PC-9 (cell line): Measurements from ENCODE around the gene RPA3.

Source experiments
- EZH2 ChIP-seq: fragments of 200-600 bp; sonication (generic); IDR thresholded peaks from 2 replicates; pipeline ENCODE4 v1.8.0; 2017; ENCODE audit warnings: antibody characterized with exemption, low read depth
- TF ChIP-seq, protein P1 (sequence below): fragments of 200-600 bp; sonication (generic); conservative IDR thresholded peaks from 2 replicates; pipeline ENCODE4 v1.6.1; 2017; ENCODE audit warnings: mixed run types, antibody characterized with exemption, mild to moderate bottlenecking, moderate library complexity

DNA sequence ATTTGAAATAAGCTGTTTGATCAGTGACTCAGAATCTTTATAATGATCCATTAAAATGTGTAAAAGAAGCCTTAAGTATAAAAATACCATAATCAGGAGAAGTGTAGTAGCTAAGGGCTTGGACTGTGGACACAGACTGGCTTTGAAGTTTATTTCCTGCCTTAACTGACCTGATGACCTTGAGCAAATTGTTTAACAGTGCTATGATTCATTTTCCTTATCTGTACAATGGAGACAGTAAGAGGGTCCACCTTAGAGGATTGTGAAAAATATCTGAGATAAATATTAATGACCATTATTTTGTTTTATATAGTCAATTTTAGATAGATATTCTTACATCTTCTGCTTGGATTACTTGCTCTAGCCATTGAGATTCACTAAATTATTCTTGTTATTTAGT, 13.3 kb upstream of the RPA3 start:
- TF ChIP-seq, protein P1, sequence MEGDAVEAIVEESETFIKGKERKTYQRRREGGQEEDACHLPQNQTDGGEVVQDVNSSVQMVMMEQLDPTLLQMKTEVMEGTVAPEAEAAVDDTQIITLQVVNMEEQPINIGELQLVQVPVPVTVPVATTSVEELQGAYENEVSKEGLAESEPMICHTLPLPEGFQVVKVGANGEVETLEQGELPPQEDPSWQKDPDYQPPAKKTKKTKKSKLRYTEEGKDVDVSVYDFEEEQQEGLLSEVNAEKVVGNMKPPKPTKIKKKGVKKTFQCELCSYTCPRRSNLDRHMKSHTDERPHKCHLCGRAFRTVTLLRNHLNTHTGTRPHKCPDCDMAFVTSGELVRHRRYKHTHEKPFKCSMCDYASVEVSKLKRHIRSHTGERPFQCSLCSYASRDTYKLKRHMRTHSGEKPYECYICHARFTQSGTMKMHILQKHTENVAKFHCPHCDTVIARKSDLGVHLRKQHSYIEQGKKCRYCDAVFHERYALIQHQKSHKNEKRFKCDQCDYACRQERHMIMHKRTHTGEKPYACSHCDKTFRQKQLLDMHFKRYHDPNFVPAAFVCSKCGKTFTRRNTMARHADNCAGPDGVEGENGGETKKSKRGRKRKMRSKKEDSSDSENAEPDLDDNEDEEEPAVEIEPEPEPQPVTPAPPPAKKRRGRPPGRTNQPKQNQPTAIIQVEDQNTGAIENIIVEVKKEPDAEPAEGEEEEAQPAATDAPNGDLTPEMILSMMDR: no peak
- no peak for TF ChIP-seq EZH2
